ENCODE measurements around the gene WDR49. TPM values are rescaled to one million over a fixed set of nuclear protein-coding genes. Genes with fewer than 3 reads are reported as not detected.

Gene WDR49
- polyA plus RNA-seq, 5 donors = 1.8 to 4.0 (median 3.8) TPM

Other genes with a start within 250 kb of the WDR49 start
- gene SERPINI2, start 179.9 kb downstream of the WDR49 start, polyA plus RNA-seq (ENCODE audit: insufficient read depth in 1 of 5, insufficient read length in 5 of 5, low replicate concordance in 1 of 5) = 1 to 10 TPM in 4 of 5 donors, under 1 TPM in 1; 0.76 to 2.2 (median 1.8) TPM
- 10 to 100 TPM; 48.3 to 74.8 (median 64.2) TPM for gene PDCD10, start 81.0 kb upstream of the WDR49 start, polyA plus RNA-seq (ENCODE audit: insufficient read depth in 1 of 5, insufficient read length in 5 of 5, low replicate concordance in 1 of 5)
- 10 to 100 TPM in 4 of 5 donors, 1 to 10 TPM in 1; 9.9 to 17.6 (median 15.9) TPM for gene SERPINI1, start 81.8 kb upstream of the WDR49 start, polyA plus RNA-seq (ENCODE audit: insufficient read depth in 1 of 5, insufficient read length in 5 of 5, low replicate concordance in 1 of 5)

Data from right lung (tissue), 5 donors.